GM12878 (cell line): ENCODE data around the gene TFF2. TPM values are rescaled to one million over a fixed set of nuclear protein-coding genes. Genes with fewer than 3 reads are reported as not detected.

Experiments
- ATAC-seq: fragments of 200-7000 bp; cut with Tn5 transposase; 3 replicates; pipeline ENCODE4 v1.9.1; 2020; ENCODE audit warnings: mild to moderate bottlenecking, moderate library complexity
- BruUV-seq: library from RNA; stranded (reverse); fragments of 400-500 nt; replicated peaks from 2 replicates; lab custom pipeline; 2021; lab: Mats Ljungman, UMichigan
- CTCF ChIA-PET: fragments of 300-600 bp; sonication (Branson Sonifier 250); formaldehyde crosslinking; extraction: SDS; loops from one replicate; lab custom pipeline; 2021; ENCODE audit warnings: inconsistent platforms; lab: Yijun Ruan, JAX
- POLR2A ChIA-PET: fragments of 350-600 bp; formaldehyde crosslinking; extraction: SDS; loops from one replicate; lab custom pipeline; 2021; ENCODE audit warnings: inconsistent platforms; lab: Charles Lee
- RAD21 ChIA-PET: fragments of 300-600 bp; sonication (Branson Sonifier 250); formaldehyde crosslinking; loops from one replicate; lab custom pipeline; 2023; ENCODE audit warnings: antibody characterized with exemption; ENCODE audit not compliant: unreplicated experiment; lab: Charles Lee
- SMC1A ChIA-PET: fragments of 300-600 bp; sonication (Branson Sonifier 250); formaldehyde crosslinking; loops from one replicate; lab custom pipeline; 2023; ENCODE audit not compliant: unreplicated experiment, uncharacterized antibody; lab: Charles Lee
- DNase-seq: peaks from one replicate; pipeline ENCODE4 v3.0.0-alpha.2; 2011; ENCODE audit warnings: low read depth, low spot score
- FAIRE-seq: peaks from 3 replicates; lab custom pipeline; 2011; peaks lifted over from hg19 to GRCh38; lab: Jason Lieb, UNC
- H2AFZ ChIP-seq: 2 replicates; pipeline ENCODE4 v1.6.0; 2011; ENCODE audit warnings: low read depth, low read length, control low read depth; ENCODE audit not compliant: control insufficient read depth
- H3K27ac ChIP-seq: 2 replicates; pipeline ENCODE4 v1.5.1; 2011; ENCODE audit warnings: control low read depth; ENCODE audit not compliant: control insufficient read depth, insufficient read depth
- H3K27me3 ChIP-seq, 2 experiments: replicated peaks in 1 of 2; 2 replicates each; pipeline versions ENCODE4 v1.6.0 to v1.6.1; 2011; ENCODE audit warnings: low read length in 1 of 2; ENCODE audit not compliant: control insufficient read depth in 2 of 2, insufficient read depth in 2 of 2
- H3K36me3 ChIP-seq, 2 experiments: 2 replicates each; pipeline ENCODE4 v1.5.1; 2011; ENCODE audit warnings: low read length in 1 of 2; ENCODE audit not compliant: control insufficient read depth in 2 of 2, insufficient read depth in 2 of 2
- H3K4me1 ChIP-seq: 2 replicates; pipeline ENCODE4 v1.6.1; 2011; ENCODE audit warnings: mild to moderate bottlenecking, low read length, moderate library complexity, mixed read lengths; ENCODE audit not compliant: control insufficient read depth, insufficient read depth
- H3K4me2 ChIP-seq: 2 replicates; pipeline ENCODE4 v1.6.0; 2011; ENCODE audit warnings: control low read depth; ENCODE audit not compliant: control insufficient read depth, insufficient read depth
- H3K4me3 ChIP-seq: fragments of 200-600 bp; sonication (generic); 2 replicates; pipeline ENCODE4 v1.5.1; 2016
- H3K79me2 ChIP-seq: 2 replicates; pipeline ENCODE4 v1.6.0; 2011; ENCODE audit warnings: low read length; ENCODE audit not compliant: control insufficient read depth, insufficient read depth
- H3K9ac ChIP-seq: 2 replicates; pipeline ENCODE4 v1.8.0; 2011; ENCODE audit warnings: low read length, control low read depth, mixed read lengths; ENCODE audit not compliant: control insufficient read depth, insufficient read depth
- H3K9me3 ChIP-seq: replicated peaks from 3 replicates; pipeline ENCODE4 v1.5.1; 2011; ENCODE audit warnings: mild to moderate bottlenecking, low read length; ENCODE audit not compliant: control insufficient read depth, insufficient read depth
- H4K20me1 ChIP-seq: 2 replicates; pipeline ENCODE4 v1.6.0; 2011; ENCODE audit not compliant: control insufficient read depth, insufficient read depth
- BHLHE40 ChIP-seq, 2 experiments: fragments of 450-650 bp in 1 of 2; IDR thresholded peaks; 2 replicates each; pipeline ENCODE4 v1.6.1; 2011 to 2017; ENCODE audit warnings: low read depth in 2 of 2, borderline replicate concordance in 1 of 2, improper control_type of control experiment in 1 of 2, low read length in 1 of 2, mild to moderate bottlenecking in 1 of 2
- KAT2A ChIP-seq: conservative IDR thresholded peaks from 2 replicates; pipeline ENCODE4 v1.6.1; 2011; ENCODE audit warnings: low read depth, low read length; ENCODE audit not compliant: control insufficient read depth
- MYB ChIP-seq: fragments of 150-350 bp; IDR thresholded peaks from 2 replicates; pipeline ENCODE4 v1.6.1; 2014; ENCODE audit warnings: mild to moderate bottlenecking, low read depth, low read length, borderline replicate concordance
- NFYA ChIP-seq: IDR thresholded peaks from 2 replicates; pipeline ENCODE4 v1.6.1; 2011; ENCODE audit warnings: low read depth, mild to moderate bottlenecking, low read length, improper control_type of control experiment, borderline replicate concordance
- SIX5 ChIP-seq: IDR thresholded peaks from 2 replicates; pipeline ENCODE4 v1.6.1; 2011; ENCODE audit warnings: mild to moderate bottlenecking, low read depth, low read length, moderate library complexity; ENCODE audit not compliant: severe bottlenecking
- STAT1 ChIP-seq: fragments of 450-650 bp; conservative IDR thresholded peaks from 2 replicates; pipeline ENCODE4 v1.6.1; 2014; ENCODE audit warnings: antibody characterized with exemption, mild to moderate bottlenecking
- TCF7 ChIP-seq: IDR thresholded peaks from 2 replicates; pipeline ENCODE4 v1.6.1; 2014; ENCODE audit warnings: antibody characterized with exemption, borderline replicate concordance
- WGBS: methylation state at CpG from one replicate; pipeline ENCODE4 v1.1.6; 2016; ENCODE audit warnings: low lambda C conversion rate; ENCODE audit not compliant: insufficient replicate concordance, insufficient coverage; ENCODE audit errors: missing lambda C conversion rate; 5-methylcytosine and 5-hydroxymethylcytosine counted together
- in situ Hi-C: fragments of 300-500 bp; cut with MboI; formaldehyde crosslinking; loops from 9 replicates; pipeline ENCODE4 v1.14.3; 2018; ENCODE audit warnings: mixed read lengths
- intact Hi-C: fragments of 100-400 bp; cut with micrococcal nuclease; formaldehyde crosslinking; loops from one replicate; pipeline ENCODE4 v1.14.2; 2022; ENCODE audit not compliant: unreplicated experiment
- polyA plus RNA-seq, 11 experiments: library from polyadenylated mRNA; depleted of rRNA in 4 of 11; unstranded in 6 of 11; stranded (reverse) in 5 of 11; fragments of >200 nt; fragmentation: Nextera tagmentation in 4 of 11; fragmentation: Illumina TruSeq in 1 of 11; extraction: Ambion mirVana in 4 of 11; extraction: Trizol in 1 of 11; gene quantifications; 1 replicate in 1 of 11; 2 replicates in 10 of 11; pipeline versions ENCODE4 v1.2.1 to v1.2.3, GENCODE V29; 2011 to 2016; ENCODE audit warnings: inconsistent platforms in 2 of 11, missing spikeins in 2 of 11, low read depth in 1 of 11
- total RNA-seq, 4 experiments: library from RNA; depleted of rRNA in 3 of 4; stranded (reverse); fragments of >200 nt in 3 of 4; fragmentation: Illumina TruSeq in 1 of 4; extraction: Trizol in 1 of 4; gene quantifications; 2 replicates each; pipeline versions ENCODE4 v1.2.1 to v1.2.3, GENCODE V29; 2013 to 2021
- TF ChIP-seq, protein P1 (sequence below): fragments of 450-650 bp; IDR thresholded peaks from 2 replicates; pipeline ENCODE4 v1.6.1; 2018; ENCODE audit warnings: borderline replicate concordance, mild to moderate bottlenecking; ENCODE audit not compliant: partially characterized antibody
- TF ChIP-seq, protein P2 (sequence below): fragments of 450-650 bp; IDR thresholded peaks from 2 replicates; pipeline ENCODE4 v1.6.1; 2017; ENCODE audit warnings: mild to moderate bottlenecking, low read depth, inconsistent platforms; ENCODE audit not compliant: poor library complexity, severe bottlenecking
- TF ChIP-seq, protein P3 (sequence below): IDR thresholded peaks from 2 replicates; pipeline ENCODE4 v1.6.1; 2011; ENCODE audit warnings: borderline replicate concordance, low read depth, mild to moderate bottlenecking, moderate library complexity, mixed read lengths, low read length; ENCODE audit not compliant: insufficient read depth; ENCODE audit errors: extremely low read length
- TF ChIP-seq, protein P4 (sequence below): fragments of 450-650 bp; IDR thresholded peaks from 2 replicates; pipeline ENCODE4 v1.6.1; 2017; ENCODE audit warnings: mild to moderate bottlenecking, moderate library complexity

Gene TFF2
- total and polyA plus RNA-seq, 10 of the 15 experiments (the other 5 are each of a cell fraction or from before 2014, with no cell fraction given), result 0.56 TPM; not detected in 9

DNA sequence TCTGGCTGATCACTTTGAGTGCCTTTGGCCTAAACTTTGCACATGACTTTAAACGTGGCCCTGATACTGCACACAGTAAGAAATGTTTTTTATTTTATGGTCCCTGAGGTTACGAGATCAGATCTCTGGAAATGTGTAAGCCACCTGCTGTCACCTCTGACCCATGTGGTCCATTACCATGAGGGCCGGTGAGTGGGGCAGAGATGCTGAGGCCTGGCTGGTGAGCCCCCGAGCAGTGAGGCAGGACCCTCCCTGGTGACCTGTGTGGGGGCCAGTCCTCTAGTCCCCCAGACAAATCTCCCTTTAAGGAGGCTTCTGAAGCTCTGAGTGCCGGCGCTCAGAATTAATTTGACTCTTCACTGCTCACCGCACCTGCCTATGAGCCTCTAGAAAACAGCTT, 48.0 kb downstream of the TFF2 start:
- ChIA-PET RAD21 (interaction anchor here (1.4 to 1.7 kb wide), 2 partner anchors 17 to 83 kb away, joined by 4 read pairs; partner anchors contain the start of gene ABCG1), SMC1A (interaction anchor here (0.9 to 2.2 kb wide), 4 partner anchors 8 to 173 kb away, joined by 3 to 6 read pairs (median 4); no protein-coding TSS in a partner anchor), CTCF (interaction anchor here (1.0 to 1.4 kb wide), 4 partner anchors 34 to 157 kb away, joined by 3 to 6 read pairs (median 4); no protein-coding TSS in a partner anchor)
- in situ Hi-C loops, result no loop called here
- H3K36me3 ChIP-seq, result no peaks in the 10 kb centered on the region
- ATAC-seq (no peak), FAIRE-seq (no peak)
- no peak overlapping the region for H3K27ac ChIP-seq
- H3K4me1 ChIP-seq, result no peaks in the 10 kb centered on the region
- H3K79me2 ChIP-seq, result no peaks in the 10 kb centered on the region
- TF ChIP-seq KAT2A, result no peak
- TF ChIP-seq, protein P1, sequence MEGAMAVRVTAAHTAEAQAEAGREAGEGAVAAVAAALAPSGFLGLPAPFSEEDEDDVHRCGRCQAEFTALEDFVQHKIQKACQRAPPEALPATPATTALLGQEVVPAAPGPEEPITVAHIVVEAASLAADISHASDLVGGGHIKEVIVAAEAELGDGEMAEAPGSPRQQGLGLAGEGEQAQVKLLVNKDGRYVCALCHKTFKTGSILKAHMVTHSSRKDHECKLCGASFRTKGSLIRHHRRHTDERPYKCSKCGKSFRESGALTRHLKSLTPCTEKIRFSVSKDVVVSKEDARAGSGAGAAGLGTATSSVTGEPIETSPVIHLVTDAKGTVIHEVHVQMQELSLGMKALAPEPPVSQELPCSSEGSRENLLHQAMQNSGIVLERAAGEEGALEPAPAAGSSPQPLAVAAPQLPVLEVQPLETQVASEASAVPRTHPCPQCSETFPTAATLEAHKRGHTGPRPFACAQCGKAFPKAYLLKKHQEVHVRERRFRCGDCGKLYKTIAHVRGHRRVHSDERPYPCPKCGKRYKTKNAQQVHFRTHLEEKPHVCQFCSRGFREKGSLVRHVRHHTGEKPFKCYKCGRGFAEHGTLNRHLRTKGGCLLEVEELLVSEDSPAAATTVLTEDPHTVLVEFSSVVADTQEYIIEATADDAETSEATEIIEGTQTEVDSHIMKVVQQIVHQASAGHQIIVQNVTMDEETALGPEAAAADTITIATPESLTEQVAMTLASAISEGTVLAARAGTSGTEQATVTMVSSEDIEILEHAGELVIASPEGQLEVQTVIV, result no peak
- TF ChIP-seq, protein P2, sequence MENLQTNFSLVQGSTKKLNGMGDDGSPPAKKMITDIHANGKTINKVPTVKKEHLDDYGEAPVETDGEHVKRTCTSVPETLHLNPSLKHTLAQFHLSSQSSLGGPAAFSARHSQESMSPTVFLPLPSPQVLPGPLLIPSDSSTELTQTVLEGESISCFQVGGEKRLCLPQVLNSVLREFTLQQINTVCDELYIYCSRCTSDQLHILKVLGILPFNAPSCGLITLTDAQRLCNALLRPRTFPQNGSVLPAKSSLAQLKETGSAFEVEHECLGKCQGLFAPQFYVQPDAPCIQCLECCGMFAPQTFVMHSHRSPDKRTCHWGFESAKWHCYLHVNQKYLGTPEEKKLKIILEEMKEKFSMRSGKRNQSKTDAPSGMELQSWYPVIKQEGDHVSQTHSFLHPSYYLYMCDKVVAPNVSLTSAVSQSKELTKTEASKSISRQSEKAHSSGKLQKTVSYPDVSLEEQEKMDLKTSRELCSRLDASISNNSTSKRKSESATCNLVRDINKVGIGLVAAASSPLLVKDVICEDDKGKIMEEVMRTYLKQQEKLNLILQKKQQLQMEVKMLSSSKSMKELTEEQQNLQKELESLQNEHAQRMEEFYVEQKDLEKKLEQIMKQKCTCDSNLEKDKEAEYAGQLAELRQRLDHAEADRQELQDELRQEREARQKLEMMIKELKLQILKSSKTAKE, result no peak
- TF ChIP-seq STAT1, result no peak
- no peak for TF ChIP-seq BHLHE40 (IDR thresholded peaks at IDR 0.05; ENCODE audit: borderline replicate concordance in 1 of 2, low read depth in 2 of 2, low read length in 1 of 2)
- no peak for TF ChIP-seq NFYA
- TF ChIP-seq, protein P3, sequence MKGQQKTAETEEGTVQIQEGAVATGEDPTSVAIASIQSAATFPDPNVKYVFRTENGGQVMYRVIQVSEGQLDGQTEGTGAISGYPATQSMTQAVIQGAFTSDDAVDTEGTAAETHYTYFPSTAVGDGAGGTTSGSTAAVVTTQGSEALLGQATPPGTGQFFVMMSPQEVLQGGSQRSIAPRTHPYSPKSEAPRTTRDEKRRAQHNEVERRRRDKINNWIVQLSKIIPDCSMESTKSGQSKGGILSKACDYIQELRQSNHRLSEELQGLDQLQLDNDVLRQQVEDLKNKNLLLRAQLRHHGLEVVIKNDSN, result no peak
- TF ChIP-seq, protein P4, sequence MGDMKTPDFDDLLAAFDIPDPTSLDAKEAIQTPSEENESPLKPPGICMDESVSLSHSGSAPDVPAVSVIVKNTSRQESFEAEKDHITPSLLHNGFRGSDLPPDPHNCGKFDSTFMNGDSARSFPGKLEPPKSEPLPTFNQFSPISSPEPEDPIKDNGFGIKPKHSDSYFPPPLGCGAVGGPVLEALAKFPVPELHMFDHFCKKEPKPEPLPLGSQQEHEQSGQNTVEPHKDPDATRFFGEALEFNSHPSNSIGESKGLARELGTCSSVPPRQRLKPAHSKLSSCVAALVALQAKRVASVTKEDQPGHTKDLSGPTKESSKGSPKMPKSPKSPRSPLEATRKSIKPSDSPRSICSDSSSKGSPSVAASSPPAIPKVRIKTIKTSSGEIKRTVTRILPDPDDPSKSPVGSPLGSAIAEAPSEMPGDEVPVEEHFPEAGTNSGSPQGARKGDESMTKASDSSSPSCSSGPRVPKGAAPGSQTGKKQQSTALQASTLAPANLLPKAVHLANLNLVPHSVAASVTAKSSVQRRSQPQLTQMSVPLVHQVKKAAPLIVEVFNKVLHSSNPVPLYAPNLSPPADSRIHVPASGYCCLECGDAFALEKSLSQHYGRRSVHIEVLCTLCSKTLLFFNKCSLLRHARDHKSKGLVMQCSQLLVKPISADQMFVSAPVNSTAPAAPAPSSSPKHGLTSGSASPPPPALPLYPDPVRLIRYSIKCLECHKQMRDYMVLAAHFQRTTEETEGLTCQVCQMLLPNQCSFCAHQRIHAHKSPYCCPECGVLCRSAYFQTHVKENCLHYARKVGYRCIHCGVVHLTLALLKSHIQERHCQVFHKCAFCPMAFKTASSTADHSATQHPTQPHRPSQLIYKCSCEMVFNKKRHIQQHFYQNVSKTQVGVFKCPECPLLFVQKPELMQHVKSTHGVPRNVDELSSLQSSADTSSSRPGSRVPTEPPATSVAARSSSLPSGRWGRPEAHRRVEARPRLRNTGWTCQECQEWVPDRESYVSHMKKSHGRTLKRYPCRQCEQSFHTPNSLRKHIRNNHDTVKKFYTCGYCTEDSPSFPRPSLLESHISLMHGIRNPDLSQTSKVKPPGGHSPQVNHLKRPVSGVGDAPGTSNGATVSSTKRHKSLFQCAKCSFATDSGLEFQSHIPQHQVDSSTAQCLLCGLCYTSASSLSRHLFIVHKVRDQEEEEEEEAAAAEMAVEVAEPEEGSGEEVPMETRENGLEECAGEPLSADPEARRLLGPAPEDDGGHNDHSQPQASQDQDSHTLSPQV, result no peak
- TF ChIP-seq SIX5, result no peak
- TF ChIP-seq MYB, result no peak
- TF ChIP-seq TCF7, result no peak
- TF ChIP-seq, all 136 proteins: peak for 0
- WGBS, result 17% methylated on average over 7 of the region's 7 CpGs
- POLR2A ChIA-PET, result no interaction called here
- no peak overlapping the region for H3K9ac ChIP-seq
- no peak overlapping the region for H3K4me2 ChIP-seq
- H4K20me1 ChIP-seq, result no peaks in the 10 kb centered on the region
- no TSS peak for BruUV-seq
- H3K9me3 ChIP-seq, result no peaks in the 10 kb centered on the region
- H3K27me3 ChIP-seq, result no peaks in the 10 kb centered on the region
- no peak overlapping the region for H2AFZ ChIP-seq
- DNase-seq, result no peak
- H3K4me3 ChIP-seq, result no peak overlapping the region
- intact Hi-C loops, result no loop called here
